K562 (cell line): ENCODE data around the gene GEMIN8. TPM values are rescaled to one million over a fixed set of nuclear protein-coding genes. Genes with fewer than 3 reads are reported as not detected.

Experiments used
- BCL6 ChIP-seq: fragments of 250-450 bp; sonication (Bioruptor Pico); IDR thresholded peaks from 2 replicates; pipeline ENCODE4 v1.4.0; 2020
- CBFA2T2 ChIP-seq: fragments of 450-650 bp; conservative IDR thresholded peaks from 2 replicates; pipeline ENCODE4 v1.6.1; 2017; ENCODE audit warnings: mild to moderate bottlenecking
- EGR1 ChIP-seq: fragments of 450-650 bp; conservative IDR thresholded peaks from 2 replicates; pipeline ENCODE4 v1.6.1; 2017; ENCODE audit warnings: mild to moderate bottlenecking
- FOXK2 ChIP-seq, 2 experiments: fragments of 450-650 bp; IDR thresholded peaks in 1 of 2; conservative IDR thresholded peaks in 1 of 2; 2 replicates each; pipeline ENCODE4 v1.6.1; 2016; ENCODE audit warnings: low read depth in 2 of 2, mild to moderate bottlenecking in 1 of 2
- FOXP1 ChIP-seq: sonication (generic); formaldehyde crosslinking; IDR thresholded peaks from 2 replicates; pipeline ENCODE4 v1.8.0; 2022; ENCODE audit warnings: mild to moderate bottlenecking, missing genetic modification reagents
- MAFF ChIP-seq: IDR thresholded peaks from 2 replicates; pipeline ENCODE4 v1.6.1; 2012; ENCODE audit warnings: low read length, improper control_type of control experiment
- MYBL2 ChIP-seq, 2 experiments: fragments of 450-650 bp in 1 of 2; sonication (generic) in 1 of 2; formaldehyde crosslinking in 1 of 2; IDR thresholded peaks; 2 replicates each; pipeline versions ENCODE4 v1.6.1 to v1.8.1; 2017 to 2022; ENCODE audit warnings: borderline replicate concordance in 1 of 2, inconsistent platforms in 1 of 2, low read depth in 1 of 2, mild to moderate bottlenecking in 1 of 2, missing genetic modification reagents in 1 of 2, moderate library complexity in 1 of 2
- SMARCB1 ChIP-seq: IDR thresholded peaks from 2 replicates; pipeline ENCODE4 v1.6.1; 2011; ENCODE audit warnings: improper control_type of control experiment, low read depth; ENCODE audit not compliant: insufficient read length
- TAF7 ChIP-seq: fragments of 450-650 bp; IDR thresholded peaks from 2 replicates; pipeline ENCODE4 v1.6.1; 2016; ENCODE audit warnings: missing genetic modification characterization, missing compliant biosample characterization
- polyA plus RNA-seq, 8 experiments: library from polyadenylated mRNA; depleted of rRNA in 4 of 8; stranded (reverse) in 5 of 8; unstranded in 3 of 8; fragments of >200 nt; fragmentation: Nextera tagmentation in 2 of 8; fragmentation: Illumina TruSeq in 1 of 8; extraction: Ambion mirVana in 2 of 8; extraction: Trizol in 1 of 8; gene quantifications; 2 replicates each; pipeline versions ENCODE4 v1.2.1 to v1.2.3, GENCODE V29; 2011 to 2014; ENCODE audit warnings: inconsistent platforms in 1 of 8, missing spikeins in 1 of 8
- total RNA-seq, 7 experiments: library from RNA; depleted of rRNA in 6 of 7; stranded (reverse); fragments of >200 nt in 6 of 7; fragmentation: Illumina TruSeq in 2 of 7; extraction: Trizol in 2 of 7; gene quantifications; 2 replicates each; pipeline versions ENCODE4 v1.2.1 to v1.2.3, GENCODE V29; 2011 to 2021; ENCODE audit warnings: low replicate concordance in 1 of 7
- TF ChIP-seq, protein P1 (sequence below): fragments of 200-600 bp; sonication (generic); IDR thresholded peaks from one replicate; pipeline ENCODE4 v1.6.1; 2012; ENCODE audit warnings: mild to moderate bottlenecking, low read depth, low read length, inconsistent platforms

GEMIN8 gene
- total and polyA plus RNA-seq, 9 of the 15 experiments (the other 6 are each of a cell fraction or from before 2014, with no cell fraction given): 10.9 to 29.1 (median 16.9) TPM

DNA sequence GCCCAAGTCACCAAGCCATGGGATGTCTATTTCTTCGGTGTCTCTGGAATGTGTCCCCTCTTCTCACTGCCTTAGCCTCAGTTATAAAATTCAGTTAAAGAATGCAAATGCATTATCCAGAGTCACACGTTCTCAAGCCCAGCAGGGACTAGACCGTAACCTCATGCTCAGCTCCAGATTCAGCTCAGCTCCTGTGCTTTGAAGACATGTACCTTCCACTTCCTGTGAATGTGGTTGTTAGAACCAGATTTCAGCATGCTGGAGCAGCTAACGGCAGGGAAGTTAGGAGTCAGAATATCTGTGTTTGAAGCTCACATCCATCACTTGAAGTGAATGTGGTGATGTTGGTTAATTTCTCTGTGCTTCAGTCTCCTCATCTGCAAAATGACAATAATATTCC is 26.7 kb downstream of the GEMIN8 start (continued):
- TF ChIP-seq MYBL2 (IDR thresholded peaks at IDR 0.05; ENCODE audit: low read depth): no peak
- TF ChIP-seq MYBL2 (CRISPR knock-in tag; IDR thresholded peaks at IDR 0.05; ENCODE audit: borderline replicate concordance): no peak
- TF ChIP-seq FOXK2 (conservative IDR thresholded peaks at IDR 0.05 in 1 of 2, IDR thresholded peaks at IDR 0.05 in 1 of 2; ENCODE audit: low read depth in 2 of 2): no peak
- no peak for TF ChIP-seq MAFF
- TF ChIP-seq EGR1: no peak
- TF ChIP-seq TAF7: no peak
- TF ChIP-seq FOXP1 (CRISPR knock-in tag): no peak
- no peak for TF ChIP-seq SMARCB1
- no peak for TF ChIP-seq BCL6 (CRISPR knock-in tag)
- TF ChIP-seq, protein P1, sequence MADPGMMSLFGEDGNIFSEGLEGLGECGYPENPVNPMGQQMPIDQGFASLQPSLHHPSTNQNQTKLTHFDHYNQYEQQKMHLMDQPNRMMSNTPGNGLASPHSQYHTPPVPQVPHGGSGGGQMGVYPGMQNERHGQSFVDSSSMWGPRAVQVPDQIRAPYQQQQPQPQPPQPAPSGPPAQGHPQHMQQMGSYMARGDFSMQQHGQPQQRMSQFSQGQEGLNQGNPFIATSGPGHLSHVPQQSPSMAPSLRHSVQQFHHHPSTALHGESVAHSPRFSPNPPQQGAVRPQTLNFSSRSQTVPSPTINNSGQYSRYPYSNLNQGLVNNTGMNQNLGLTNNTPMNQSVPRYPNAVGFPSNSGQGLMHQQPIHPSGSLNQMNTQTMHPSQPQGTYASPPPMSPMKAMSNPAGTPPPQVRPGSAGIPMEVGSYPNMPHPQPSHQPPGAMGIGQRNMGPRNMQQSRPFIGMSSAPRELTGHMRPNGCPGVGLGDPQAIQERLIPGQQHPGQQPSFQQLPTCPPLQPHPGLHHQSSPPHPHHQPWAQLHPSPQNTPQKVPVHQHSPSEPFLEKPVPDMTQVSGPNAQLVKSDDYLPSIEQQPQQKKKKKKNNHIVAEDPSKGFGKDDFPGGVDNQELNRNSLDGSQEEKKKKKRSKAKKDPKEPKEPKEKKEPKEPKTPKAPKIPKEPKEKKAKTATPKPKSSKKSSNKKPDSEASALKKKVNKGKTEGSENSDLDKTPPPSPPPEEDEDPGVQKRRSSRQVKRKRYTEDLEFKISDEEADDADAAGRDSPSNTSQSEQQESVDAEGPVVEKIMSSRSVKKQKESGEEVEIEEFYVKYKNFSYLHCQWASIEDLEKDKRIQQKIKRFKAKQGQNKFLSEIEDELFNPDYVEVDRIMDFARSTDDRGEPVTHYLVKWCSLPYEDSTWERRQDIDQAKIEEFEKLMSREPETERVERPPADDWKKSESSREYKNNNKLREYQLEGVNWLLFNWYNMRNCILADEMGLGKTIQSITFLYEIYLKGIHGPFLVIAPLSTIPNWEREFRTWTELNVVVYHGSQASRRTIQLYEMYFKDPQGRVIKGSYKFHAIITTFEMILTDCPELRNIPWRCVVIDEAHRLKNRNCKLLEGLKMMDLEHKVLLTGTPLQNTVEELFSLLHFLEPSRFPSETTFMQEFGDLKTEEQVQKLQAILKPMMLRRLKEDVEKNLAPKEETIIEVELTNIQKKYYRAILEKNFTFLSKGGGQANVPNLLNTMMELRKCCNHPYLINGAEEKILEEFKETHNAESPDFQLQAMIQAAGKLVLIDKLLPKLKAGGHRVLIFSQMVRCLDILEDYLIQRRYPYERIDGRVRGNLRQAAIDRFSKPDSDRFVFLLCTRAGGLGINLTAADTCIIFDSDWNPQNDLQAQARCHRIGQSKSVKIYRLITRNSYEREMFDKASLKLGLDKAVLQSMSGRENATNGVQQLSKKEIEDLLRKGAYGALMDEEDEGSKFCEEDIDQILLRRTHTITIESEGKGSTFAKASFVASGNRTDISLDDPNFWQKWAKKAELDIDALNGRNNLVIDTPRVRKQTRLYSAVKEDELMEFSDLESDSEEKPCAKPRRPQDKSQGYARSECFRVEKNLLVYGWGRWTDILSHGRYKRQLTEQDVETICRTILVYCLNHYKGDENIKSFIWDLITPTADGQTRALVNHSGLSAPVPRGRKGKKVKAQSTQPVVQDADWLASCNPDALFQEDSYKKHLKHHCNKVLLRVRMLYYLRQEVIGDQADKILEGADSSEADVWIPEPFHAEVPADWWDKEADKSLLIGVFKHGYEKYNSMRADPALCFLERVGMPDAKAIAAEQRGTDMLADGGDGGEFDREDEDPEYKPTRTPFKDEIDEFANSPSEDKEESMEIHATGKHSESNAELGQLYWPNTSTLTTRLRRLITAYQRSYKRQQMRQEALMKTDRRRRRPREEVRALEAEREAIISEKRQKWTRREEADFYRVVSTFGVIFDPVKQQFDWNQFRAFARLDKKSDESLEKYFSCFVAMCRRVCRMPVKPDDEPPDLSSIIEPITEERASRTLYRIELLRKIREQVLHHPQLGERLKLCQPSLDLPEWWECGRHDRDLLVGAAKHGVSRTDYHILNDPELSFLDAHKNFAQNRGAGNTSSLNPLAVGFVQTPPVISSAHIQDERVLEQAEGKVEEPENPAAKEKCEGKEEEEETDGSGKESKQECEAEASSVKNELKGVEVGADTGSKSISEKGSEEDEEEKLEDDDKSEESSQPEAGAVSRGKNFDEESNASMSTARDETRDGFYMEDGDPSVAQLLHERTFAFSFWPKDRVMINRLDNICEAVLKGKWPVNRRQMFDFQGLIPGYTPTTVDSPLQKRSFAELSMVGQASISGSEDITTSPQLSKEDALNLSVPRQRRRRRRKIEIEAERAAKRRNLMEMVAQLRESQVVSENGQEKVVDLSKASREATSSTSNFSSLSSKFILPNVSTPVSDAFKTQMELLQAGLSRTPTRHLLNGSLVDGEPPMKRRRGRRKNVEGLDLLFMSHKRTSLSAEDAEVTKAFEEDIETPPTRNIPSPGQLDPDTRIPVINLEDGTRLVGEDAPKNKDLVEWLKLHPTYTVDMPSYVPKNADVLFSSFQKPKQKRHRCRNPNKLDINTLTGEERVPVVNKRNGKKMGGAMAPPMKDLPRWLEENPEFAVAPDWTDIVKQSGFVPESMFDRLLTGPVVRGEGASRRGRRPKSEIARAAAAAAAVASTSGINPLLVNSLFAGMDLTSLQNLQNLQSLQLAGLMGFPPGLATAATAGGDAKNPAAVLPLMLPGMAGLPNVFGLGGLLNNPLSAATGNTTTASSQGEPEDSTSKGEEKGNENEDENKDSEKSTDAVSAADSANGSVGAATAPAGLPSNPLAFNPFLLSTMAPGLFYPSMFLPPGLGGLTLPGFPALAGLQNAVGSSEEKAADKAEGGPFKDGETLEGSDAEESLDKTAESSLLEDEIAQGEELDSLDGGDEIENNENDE: no peak
- no peak for TF ChIP-seq CBFA2T2
